Left cardiac atrium (tissue), 4 donors: ENCODE measurements around the gene AADACL4. TPM values are rescaled to one million over a fixed set of nuclear protein-coding genes. Genes with fewer than 3 reads are reported as not detected.

ENCODE experiments used
- ATAC-seq, 2 donors: fragments of 200-7000 bp; cut with Tn5 transposase; one replicate each; pipeline ENCODE4 v1.9.1; 2020; ENCODE audit warnings: mild to moderate bottlenecking in 2 of 2, moderate library complexity in 2 of 2
- DNase-seq: peaks from one replicate; pipeline ENCODE4 v3.0.0-alpha.2; 2020
- intact Hi-C, 2 donors: fragments of 100-400 bp; cut with DNase I; formaldehyde crosslinking; loops; one replicate each; pipeline versions ENCODE4 v1.14.1 to v1.15.1; 2022 to 2023
- total RNA-seq, 2 donors: library from RNA; stranded (reverse); fragmentation: NEBNext Ultra II Directional; extraction: Animal tissue kit (Norgen Biotek cat#: 25700); gene quantifications; one replicate each; pipeline ENCODE4 v1.2.1, GENCODE V29; 2021
- donor health status: DM: no; HTN: yes; CAD: no.
- donor health status: DM: no; HTN: yes; CAD: no; lungs with severe emphysema.
- donor health status: DM: yes; HTN: yes; CAD: no.
- donor health status: Dilated cardiomyopathy.

Gene AADACL4
- total RNA-seq, 2 donors from 2014 or later: not detected

DNA sequence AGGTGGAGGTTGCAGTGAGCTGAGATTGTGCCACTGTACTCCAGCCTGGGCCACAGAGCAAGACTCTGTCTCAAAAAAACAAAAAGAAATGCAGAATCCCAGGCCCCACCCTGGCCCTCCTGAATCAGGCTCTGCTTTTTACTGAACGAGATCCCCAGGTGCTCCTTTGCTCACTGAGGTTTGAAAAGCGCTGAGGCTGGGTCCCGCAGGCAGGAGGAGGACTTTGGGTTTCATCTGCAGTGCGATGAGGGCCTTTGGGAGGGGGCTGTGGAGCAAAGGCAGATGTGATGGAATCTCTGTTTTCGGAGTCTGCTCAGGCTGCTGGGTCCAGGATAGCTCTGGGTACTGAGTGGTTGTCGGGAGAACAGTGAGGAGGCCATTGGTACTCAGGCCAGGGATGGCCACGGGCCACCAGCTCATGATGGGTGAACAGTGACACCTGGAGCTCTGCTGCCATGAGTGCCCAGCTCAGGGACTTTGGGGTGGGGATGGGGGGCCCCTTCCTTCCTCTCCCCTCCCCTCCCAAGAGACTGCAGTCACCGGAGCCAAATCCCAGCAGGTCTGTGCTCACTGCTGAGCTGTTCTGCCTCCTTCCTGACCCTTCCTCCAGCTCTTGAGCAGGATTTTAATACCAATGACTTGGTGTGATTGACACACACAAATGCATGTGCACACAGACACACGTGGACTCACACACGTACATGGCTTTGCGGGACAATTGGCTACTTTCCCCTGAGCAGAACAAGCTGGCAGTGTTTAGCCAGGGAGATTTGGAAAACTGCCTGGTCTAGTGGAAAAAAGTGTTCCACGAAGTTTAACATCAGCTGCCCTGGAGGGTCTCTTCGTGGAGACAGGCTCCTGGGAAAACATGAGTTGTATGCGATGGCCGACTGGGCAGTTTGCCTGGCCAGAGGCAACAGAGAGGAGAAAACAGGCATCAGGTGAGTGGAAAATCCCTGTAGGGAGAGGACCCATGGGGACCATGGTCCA lies 22.2 kb upstream of the AADACL4 start:
- ATAC-seq (no peak), DNase-seq (peak; percentile 40)
- intact Hi-C loops: loop anchor here in 1 of 2 donors (10.0 kb wide), 1 partner anchor 307 kb away; no protein-coding TSS in a partner anchor

DNA sequence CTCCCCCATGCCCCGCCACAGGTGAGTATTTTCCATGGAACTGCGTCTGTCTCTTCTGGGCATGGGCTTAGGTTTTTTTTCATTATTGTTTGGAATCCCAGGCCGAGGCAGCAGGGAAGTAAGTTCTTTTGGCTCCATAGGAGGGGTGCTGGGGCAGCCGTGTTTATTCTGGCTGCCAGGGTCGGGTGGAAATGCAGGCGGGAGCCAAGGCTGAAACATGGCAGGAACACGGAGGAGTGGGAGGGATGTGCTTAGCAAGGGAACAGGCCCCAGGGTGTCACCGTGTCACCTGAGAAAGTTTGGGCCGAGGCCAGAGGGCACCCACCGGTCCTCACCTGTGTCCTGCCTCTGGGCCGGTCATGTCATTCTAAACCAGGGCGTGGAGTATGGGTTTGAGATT lies 21.4 kb upstream of the AADACL4 start:
- intact Hi-C loops: loop anchor here in 1 of 2 donors (10.0 kb wide), 1 partner anchor 308 kb away; no protein-coding TSS in a partner anchor
- ATAC-seq (no peak), DNase-seq (peak; percentile 48)

DNA sequence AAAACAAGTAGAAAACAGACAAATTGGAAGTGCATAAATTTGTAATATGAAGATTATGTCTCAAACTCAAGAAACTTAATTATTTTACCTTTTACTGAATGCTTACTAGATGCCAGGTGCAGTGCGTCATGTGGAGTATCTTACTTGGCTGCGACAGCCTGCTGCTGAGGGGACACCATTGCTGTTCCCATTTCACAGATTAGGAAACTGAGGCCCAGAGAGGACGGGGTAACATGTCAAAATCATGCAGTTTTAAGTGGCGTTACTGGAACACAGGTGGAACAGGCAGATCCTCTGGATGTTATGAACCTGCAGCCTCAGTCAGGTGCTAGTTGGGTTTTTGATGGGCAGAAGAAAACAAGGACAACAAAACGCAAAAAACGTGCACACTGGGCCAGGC lies 18.6 kb upstream of the AADACL4 start:
- ATAC-seq (no peak), DNase-seq (no peak)
- intact Hi-C loops: loop anchor here in 1 of 2 donors (10.0 kb wide), 1 partner anchor 310 kb away; no protein-coding TSS in a partner anchor

DNA sequence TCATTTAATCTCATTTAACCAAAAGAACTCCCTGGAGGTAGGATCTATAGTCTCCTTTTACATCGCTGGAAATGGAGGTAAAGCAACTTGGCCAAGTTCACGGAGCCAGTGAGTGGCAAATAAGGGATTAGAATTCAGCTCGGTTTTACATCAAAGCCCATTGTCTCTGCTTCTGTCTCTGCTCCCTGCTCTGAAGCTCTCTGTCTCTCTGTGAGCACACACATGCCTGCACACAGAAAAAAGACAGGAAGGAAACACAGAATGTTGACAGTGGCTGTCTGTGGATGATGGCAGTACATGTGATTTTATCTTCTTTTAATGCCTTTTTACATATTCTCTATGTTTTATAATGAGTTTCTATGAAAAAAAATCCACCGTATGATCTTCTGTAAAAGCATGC lies 17.0 kb upstream of the AADACL4 start:
- intact Hi-C loops: loop anchor here in 1 of 2 donors (10.0 kb wide), 1 partner anchor 312 kb away; no protein-coding TSS in a partner anchor
- DNase-seq (no peak), ATAC-seq (no peak)

DNA sequence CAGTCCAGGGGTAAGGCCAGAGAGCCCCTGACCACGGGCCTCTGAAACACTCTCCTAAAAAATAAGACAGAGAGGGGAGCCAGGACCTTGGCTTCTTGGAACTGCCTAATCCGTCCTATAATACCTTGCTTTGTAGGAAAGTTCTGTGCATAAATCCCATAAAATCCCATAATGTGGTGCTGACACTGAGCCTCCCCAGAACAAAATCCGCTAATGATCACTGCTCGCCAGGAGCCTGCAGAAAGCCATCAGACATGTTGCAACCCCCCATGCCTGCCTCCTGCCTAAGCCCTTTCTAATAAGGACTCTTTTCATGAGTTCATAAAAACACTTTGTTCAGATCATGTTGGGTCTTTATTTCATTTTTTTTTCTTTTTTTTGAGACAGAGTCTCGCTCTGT lies 16.6 kb upstream of the AADACL4 start:
- ATAC-seq (no peak), DNase-seq (no peak)
- intact Hi-C loops: loop anchor here in 1 of 2 donors (10.0 kb wide), 1 partner anchor 312 kb away; no protein-coding TSS in a partner anchor

DNA sequence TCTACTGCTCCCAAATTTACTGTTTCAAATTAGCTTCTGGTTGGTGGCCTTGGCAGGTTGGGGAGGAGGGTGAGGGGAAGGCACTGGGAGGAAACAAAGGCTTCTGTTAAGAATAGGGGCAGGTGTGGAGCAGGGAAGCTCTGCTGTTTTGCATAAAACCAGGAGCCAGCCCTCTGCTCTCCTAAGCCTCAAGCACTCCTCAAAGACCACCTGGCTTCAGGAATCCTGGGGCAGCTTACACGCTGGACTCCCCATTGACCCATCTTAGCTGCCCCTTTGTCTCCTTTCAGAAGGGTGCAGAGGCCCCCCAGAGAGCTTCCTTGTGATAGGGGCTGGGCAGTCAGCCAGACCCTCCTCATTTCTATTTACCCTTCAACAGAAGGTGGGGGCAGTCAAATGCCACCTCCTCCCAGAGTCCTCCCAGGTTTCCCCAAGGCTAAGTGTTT lies 14.4 kb upstream of the AADACL4 start:
- no peak for ATAC-seq
- DNase-seq: no peak
- intact Hi-C loops: loop anchor here in 1 of 2 donors (10.0 kb wide), 1 partner anchor 315 kb away; no protein-coding TSS in a partner anchor

DNA sequence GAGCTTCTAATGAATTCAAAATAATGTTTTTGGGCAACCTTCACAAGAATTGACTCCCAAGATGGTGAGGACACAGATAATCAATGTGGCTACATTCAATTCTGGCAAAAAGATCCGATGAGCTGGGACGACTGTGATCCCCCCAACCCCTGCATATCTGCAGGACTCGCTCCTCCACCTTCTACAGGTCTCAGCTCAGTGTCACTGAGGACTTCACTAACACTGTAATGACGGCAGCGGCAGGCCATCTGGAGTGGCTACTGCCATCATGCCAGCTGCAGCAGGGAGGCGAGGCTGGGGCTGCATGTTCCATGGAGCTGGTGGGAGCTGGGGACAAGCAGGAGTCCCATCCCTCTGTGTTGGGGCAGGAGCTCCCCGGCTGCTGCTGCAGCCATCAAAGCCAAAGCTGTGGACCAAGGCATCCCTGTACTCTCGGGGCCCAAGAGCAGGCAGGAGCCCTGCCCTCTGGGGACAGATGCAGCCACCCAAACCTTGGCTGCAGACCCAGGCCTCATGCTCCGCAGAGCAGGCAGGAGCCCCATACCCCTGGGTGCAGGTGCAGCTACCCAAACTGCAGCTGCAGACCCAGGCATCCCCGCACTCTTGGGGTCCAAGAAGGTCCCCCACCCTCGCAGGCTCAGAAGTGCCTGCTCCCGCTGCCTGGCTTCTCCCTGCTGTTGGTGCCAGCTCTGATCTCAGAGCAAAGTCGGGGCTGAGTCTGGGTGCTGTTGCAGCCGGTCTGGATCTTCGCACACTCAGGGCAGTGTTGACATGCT lies 13.7 kb upstream of the AADACL4 start:
- intact Hi-C loops: loop anchor here in 1 of 2 donors (10.0 kb wide), 1 partner anchor 315 kb away; no protein-coding TSS in a partner anchor
- DNase-seq (no peak), ATAC-seq (no peak)

DNA sequence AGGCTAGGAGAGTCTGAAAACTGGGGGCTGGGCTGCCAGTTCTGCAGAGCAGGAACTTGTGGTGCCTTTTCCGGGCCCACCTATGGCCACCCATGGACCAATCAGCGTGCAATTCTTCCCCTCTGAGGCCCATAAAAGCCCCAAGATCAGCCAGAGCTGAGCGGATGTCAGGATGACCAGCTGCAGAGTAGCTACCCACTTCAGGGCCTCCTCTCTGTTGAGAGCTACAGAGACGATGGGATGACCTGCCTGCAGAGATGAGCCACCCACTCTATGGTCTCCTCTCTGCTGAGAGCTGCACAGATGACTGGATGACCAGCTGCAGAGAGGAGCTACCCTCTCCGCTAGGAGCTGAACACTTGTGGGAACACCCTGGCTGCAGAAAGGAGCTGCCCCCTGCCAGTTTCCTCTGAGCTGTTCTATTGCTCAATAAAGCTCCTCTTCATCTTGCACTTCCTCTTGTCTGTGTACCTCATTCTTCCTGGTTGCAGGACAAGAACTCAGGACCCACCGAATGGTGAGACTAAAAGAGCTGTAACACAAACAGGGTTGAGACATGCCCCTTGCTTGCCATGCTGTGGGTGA lies 12.8 kb upstream of the AADACL4 start:
- DNase-seq: no peak

DNA sequence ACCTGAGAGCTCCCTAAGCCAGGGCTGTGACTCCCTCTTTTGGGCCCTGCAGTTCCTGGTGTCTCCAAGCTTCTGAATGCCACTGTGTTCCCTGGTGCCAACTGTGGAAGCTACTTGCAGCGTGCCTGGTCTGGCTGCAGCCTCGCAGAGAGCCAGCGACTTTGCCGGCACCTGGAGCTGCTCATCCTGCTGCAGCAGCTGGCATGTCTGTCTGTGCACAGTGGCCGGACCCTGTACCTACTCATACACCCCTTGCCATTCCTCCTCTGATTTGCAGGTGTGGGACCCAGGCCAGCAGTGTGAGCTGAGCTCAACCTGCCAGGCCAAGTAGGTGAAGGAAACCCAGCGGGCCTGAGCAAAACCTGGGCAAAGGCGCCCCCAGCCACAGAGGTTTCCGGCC lies 12.3 kb upstream of the AADACL4 start:
- intact Hi-C loops: no loop called here

More for the DNA sequence above, 12.8 kb upstream of the AADACL4 start:
- peak in 1 of 2 donors; percentile 32 for ATAC-seq
- intact Hi-C loops: no loop called here

DNA sequence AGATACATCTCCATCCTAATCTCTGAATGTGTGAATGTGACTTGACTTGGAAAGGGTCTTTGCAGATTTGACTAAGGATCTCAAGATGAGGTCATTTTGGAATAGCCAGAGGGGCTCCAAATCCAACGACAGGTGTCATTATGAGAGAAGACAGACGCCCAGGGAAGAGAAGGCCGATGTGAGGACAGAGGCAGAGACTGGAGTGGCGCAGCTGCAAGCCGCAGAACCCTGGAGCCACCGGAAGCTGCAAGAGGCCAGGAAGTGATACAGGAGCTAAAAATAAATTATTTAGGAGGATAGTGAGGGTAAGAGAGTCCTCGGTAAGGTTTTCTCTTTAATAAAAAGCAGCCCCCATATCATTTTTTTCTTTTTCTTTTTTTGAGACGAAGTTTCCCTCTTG lies 9.7 kb upstream of the AADACL4 start:
- no peak for DNase-seq
- ATAC-seq: no peak

More for the DNA sequence above, 12.3 kb upstream of the AADACL4 start:
- DNase-seq: no peak
- ATAC-seq: no peak

DNA sequence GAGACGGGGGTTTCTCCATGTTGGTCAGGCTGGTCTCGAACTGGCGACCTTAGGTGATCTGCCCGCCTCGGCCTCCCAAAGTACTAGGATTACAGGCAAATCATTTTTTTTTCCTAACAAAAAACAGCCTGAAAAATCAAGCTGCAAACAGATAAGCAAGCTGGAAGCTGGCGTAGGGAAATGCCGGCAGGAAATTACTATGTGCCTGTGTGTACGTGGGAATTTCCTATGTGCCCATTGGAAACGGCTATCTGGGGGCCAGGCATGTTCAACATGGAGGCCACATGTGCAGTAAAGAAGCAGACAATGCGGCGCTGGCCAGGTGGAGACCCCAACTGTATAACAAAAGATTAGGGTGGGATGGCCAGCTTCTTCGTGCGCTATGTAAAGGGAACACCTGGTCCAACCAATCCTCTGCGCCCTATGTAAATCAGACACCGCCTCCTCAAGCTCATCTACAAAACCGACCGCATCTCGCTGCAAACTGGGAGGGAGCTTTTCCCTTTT lies 9.1 kb upstream of the AADACL4 start:
- no peak for DNase-seq
- intact Hi-C loops: no loop called here
- ATAC-seq: no peak

More for the DNA sequence above, 9.7 kb upstream of the AADACL4 start:
- intact Hi-C loops: no loop called here

DNA sequence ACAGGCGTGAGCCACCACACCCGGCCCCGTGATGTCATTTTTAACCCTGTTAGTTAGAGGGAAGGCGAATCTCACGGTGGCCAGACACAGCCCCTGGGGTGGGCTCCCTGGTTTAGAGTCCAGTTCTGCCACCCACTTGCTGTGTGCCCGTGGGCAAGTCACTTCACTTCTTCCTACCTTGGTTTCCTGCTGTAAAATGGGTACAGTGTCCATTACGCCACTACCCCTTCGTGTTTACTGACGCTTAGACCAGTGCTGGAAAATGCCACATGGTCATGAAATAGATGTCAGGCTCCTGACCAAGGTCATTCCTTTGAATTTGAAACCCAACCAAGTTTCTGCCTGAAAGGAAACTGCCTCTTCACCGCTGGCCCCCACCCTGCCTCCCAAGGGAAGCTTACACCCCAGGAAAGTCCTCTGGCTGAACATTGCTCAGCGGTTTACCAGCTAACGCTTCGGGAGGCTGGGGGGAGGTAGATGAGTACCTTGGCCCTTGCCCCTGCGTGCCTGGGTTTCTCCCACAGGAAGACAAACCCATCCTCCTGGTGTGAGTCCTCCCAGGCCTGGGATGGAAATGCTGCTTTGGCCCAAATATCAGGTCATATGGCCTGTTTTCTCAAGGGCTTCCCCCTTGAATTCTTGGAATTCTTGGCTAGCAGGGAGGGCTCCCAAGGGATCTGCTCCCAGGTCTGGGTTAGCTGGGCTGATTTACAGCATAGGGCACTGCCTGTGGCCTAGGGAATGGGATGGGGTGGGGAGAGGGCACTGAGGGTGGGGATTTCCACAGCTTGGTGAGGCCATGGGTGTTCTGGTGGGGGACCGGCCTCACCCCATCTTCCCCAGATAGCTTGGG lies 7.6 kb upstream of the AADACL4 start:
- ATAC-seq (peak; percentile 67 to 81), DNase-seq (peak; percentile 60)
- intact Hi-C loops: no loop called here

DNA sequence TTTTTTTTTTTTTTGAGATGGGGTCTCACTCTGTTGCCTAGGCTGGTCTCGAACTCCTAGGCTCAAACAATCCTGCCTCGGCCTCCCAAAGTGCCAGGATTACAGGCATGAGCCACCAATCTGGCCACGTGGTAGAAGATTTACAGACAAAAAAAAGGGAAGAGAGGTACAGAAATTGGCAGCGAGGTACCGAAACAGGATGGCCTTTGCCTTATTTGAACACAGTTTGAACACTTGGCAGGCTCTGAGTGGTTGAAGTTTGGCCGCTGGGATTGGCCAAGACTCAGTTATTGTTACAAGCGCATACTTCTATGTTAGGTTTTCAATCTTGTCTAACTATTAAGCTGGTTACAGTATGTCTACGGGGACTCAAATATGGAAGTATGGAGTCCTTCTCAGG lies 6.2 kb upstream of the AADACL4 start:
- intact Hi-C loops: no loop called here
- DNase-seq (no peak), ATAC-seq (no peak)

DNA sequence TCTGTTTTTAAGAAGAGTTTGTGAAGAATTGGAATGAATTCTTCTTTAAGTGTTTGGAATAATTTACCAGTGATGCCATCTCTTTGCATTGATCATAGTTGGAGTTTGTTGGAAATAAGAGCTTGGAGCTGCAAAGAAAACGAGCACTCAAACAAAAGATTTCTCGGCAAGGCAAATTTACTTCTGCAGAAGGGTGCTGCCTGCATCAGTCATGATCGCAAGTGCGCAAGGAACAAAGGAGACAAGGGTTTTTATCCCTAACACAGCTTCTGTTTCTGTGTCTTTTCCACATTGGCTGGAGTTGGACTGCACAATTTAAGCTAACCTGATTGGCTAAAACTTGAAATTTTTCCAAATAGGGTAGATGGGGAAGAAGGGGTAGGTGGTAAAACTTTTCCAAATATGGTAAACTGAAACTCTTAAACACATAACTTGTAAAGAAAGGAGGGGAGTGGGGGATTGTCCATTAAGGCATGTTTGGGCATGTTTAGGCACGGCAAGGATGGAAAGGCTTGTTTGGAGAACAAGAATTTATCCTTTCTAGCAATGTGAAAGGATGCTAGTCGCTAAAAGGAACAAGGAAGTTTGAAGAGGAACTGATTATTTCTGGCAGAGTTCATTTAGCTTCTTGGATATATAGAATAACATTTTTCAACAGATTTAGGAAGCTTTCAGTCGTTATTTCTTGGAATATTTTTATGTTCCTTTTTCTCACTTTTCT lies 3.5 kb upstream of the AADACL4 start:
- DNase-seq (no peak), ATAC-seq (no peak)
- intact Hi-C loops: no loop called here

DNA sequence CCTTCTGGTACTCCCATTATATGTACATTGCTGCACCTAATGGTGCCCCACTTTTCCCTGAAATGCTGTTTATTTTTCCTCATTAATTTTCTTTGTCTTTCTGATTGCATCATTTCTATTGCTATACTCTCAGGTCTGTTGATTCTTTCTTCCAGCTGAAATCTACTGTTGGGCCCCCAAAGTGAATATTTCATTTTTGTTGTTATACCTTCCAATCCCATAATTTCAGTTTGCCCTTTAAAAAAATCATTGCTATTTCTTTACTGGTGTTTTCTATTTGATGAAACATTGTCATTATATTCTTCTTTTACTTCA lies 3.0 kb upstream of the AADACL4 start:
- ATAC-seq (no peak), DNase-seq (no peak)
- intact Hi-C loops: no loop called here

DNA sequence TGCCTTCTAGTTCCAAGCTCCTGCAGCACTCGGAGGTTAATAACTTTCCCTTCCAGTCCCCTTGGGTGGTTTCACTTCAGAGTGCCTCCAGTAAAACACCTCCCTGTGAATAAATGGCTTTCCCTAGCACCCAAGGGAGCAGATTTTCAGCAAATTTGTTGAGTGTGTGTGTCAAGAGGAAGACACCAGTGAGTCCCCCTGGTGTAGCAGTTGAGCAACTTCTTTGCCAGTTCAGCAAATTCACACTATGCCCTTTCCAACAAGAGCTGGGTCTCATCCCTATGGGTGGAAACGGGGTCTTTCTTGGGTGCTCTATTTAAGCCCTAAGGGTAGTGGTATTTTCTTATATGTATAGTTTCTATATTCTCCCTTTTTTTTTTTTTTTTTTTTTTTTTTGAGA lies 806 bp upstream of the AADACL4 start:
- DNase-seq (no peak), ATAC-seq (no peak)
- intact Hi-C loops: no loop called here

DNA sequence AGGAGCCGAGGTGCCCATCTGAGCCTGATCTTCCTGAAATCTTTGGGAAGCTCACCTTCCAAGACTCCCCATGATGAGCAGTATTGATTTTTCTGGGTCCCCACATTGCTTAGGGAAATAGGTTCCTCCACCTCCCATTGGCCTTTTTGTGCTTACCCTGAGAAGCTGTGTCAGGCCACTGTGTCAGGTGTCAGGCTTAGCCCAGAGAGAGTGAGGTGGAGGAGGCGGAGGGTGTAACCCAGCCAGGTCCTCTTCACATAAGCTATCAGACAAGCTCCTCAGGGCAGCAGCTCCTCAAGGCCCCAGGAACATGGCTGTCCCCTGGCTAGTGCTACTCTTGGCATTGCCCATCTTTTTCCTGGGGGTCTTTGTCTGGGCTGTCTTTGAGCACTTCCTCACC lies 352 bp downstream of the AADACL4 start:
- no peak for DNase-seq
- intact Hi-C loops: no loop called here

DNA sequence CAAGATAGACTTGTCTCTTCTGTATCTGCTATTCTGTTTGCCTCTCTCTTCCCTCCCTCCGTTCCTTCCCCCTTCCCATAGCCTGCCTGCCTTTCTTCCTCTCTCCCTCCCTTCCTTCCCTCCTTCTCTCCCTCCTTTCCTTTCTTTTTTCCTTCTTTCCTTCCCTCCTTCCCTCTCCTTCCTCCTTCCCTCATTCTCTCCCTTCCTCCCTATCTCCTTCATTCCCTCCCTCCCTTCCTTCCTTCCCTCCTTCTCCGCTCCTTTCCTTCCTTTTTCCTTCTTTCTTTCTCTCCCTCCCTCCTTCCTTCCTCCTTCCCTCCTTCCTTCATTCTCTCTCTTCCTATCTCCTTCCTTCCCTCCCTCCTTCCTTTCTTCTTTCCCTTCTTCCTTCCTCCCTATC lies 944 bp downstream of the AADACL4 start:
- ATAC-seq (no peak), DNase-seq (no peak)
- intact Hi-C loops: no loop called here

More for the DNA sequence above, 352 bp downstream of the AADACL4 start:
- ATAC-seq: no peak
